Nucleus accumbens (tissue), 56 donors: ENCODE measurements around the gene KRT71.

Experiments used
- DNase-seq, 56 donors: peaks; one replicate each; lab custom pipeline; 2025; lab: John Stamatoyannopoulos, UW

The KRT71 gene

DNA sequence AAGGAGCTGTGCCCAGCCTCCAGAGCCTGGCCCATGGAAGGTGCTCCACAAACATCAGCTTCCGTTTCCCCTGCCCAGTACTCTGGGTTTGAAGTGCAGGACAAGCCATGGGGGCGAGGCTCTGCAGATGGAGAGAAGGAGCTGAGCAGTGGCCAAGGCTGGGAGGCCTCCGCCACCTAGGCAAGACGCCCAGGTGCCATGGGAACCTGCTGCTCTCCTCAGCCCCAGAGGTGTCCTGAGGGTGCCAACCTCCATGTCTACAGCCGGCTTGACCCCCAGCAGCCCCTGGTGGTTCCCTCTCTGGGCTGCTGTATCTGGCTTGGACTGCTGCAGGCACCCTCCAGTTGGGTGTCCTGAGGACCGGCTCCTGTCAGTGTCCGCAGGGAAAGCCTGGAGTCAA is 12.4 kb downstream of the KRT71 start:
- no peak for DNase-seq

GRCh38 chr12:52539821-52540173 is 13.1 kb downstream of the KRT71 start:
- no peak for DNase-seq

GRCh38 chr12:52539083-52539820 is 13.7 kb downstream of the KRT71 start:
- DNase-seq, result no peak

DNA sequence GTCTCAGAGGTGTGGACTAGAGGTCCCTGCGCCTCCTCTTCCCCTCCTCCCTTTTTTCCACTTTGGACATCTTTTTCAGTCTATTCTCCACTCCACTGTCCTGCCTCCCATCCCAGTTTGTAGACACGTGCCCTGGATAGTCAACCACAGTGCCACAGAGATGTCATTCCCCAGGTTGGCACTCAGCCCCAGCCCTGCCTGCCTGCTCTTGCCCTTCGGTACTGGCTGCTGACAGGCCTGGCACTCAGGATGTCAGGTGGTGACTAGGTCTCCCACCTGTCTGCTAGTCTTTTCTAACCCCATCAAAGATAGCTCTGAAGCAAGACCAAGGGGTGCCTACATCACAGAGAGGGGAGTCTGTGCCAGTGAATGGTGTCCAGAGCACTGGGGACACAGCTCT is 15.8 kb downstream of the KRT71 start:
- DNase-seq, result no peak

GRCh38 chr12:52535574-52535973 is 17.4 kb downstream of the KRT71 start:
- no peak for DNase-seq

DNA sequence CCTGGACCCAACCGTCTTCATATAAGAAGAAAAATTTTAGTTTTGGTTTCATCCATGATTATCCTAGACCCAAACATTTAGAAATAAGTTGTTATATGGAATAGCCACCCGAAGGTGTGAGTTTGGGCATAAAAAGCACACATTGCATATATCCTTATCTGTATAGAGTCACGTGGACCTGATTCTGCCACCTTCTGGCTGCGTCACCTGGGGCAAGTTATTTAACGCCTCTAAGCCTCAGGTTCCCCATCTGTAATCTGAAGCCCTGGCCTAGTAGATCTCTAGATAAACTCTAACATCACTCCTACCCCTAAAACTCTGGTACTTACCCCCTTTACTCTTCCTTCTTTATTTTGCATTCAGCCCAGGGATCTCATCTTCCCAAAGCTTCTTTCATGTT is 18.5 kb downstream of the KRT71 start:
- no peak for DNase-seq

DNA sequence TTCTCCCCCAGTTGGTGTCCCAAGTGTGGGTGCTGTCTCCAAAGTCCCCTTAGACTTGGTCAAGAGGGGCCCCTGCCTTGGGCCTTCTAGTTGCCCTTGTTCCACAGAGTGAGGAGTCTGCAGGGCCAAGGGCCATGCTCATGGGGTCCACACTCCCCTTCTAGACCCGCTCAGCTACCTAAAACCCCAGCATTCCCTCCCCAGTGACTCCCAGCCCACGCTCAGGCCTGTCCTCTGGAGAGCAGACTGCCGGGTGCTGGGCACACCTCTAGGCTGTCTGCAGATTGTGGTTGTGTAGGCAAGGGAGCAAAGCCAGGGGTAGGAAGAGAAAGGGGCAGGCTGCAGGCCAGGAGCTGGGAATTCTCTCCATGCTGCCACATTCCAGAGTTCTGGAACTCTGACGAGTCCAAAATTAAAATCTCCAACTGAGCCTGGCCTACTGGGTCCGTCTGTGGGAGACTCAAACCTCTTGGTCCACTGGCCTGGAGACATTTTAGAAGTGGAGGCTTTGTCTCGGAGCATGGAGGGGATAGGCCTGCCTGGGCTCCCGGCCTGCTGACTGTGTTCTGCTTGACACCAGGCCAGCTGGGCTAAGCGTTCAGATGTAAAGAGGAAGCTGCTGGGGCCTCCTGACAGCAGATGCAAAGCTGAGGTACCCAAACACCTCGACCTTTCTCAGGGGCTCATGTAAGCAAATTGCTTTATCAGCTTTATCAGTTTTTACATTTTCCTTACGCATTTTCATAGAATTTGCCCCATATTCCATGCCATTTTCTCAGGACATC is 19.1 kb downstream of the KRT71 start:
- DNase-seq, result peak in 4 of 56 donors; percentile 18 to 38 (median 24)

DNA sequence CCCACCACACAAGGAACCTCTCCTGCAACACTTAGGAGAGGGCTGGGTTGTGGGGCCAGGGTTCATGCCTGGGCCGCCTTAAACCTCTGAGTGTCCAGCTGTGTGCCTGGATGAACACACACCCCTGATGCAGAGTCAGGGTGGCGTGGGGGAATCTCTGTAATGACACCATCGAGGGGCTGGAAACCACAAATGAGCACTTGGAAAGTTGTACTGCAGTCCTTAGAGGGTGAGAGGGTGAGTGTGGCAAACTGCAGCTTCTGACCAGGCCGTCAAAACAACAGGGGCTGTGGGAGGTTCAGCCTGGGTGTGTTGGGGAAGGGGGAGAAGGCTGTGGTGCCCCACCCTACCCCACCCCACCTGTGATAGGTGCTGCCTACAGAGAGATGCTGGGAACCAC is 20.3 kb downstream of the KRT71 start:
- DNase-seq, result no peak

- DNase-seq, result peak in 3 of 56 donors; percentile 8 to 12 (median 11)
Measured at GRCh38 chr12:52531566-52532300, 21.2 kb downstream of the KRT71 start.

- DNase-seq, result no peak
Measured at GRCh38 chr12:52530905-52531304, 22.0 kb downstream of the KRT71 start.

- no peak for DNase-seq
Measured at GRCh38 chr12:52530366-52530765, 22.6 kb downstream of the KRT71 start.

DNA sequence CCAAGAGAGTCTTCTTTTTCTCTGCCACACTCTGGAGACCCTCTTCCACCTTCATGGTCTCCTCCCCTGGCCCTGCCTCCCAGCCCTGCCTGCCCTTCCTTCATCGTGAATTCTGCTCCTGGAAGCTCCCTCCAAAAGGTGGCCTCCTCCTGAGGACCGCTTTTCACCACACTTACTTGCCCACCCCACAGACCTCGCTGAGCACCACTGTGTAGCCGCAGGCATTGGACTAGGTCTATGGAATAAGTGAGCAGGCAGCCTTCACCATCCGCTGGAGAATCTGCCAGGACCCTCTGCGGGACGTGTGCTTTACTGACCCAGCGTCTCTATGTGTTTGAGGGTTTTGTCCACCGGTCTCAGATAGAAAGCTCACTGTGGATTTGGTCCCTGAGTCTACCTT is 23.1 kb downstream of the KRT71 start:
- DNase-seq, result no peak

DNA sequence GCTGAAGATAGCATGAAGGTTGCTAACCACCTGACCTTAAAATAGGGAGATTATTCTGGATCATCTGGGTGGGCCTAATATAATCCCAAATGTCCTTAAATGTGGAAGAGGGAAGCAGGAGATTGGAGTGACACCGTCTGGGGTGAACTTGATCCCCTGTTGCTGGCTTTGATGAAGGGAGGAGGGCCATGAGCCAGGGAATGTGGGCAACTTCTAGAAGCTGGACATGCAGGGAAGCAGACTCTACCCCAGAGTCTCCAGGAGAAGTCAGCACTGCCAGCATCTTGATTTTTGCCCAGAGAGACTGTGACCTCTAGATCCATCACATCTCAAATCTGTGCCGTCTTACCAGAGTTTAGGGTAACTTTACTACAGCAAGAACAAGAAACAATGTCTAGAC is 23.5 kb downstream of the KRT71 start:
- no peak for DNase-seq

DNA sequence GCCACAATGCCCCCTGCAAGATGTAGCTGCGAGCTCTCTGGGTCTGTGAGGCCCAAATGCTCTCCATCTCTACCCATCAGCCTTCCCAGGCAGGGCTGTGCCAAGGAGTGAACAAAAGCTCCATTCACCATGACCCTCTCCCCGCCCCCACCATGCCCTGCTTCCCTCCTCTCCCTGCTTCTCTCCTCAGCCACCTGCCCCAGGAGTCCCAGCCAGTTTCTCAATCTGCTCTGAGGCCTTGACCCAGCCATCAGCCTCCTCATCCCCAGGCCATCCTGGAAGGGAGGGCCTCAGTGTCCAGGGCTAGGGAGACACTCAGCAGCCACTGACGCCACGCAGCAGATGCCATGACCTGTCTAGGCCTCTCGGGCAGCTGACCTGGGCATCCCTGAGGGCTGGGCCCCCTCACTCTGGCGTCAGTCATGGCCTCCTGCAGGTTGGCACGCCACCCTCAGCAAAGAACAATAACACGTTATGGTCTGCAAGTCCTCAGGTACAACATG is 24.3 kb downstream of the KRT71 start:
- DNase-seq, result peak in 47 of 56 donors; percentile 20 to 78 (median 52)

- DNase-seq, result no peak
Measured at GRCh38 chr12:52527121-52527800, 25.7 kb downstream of the KRT71 start.

DNA sequence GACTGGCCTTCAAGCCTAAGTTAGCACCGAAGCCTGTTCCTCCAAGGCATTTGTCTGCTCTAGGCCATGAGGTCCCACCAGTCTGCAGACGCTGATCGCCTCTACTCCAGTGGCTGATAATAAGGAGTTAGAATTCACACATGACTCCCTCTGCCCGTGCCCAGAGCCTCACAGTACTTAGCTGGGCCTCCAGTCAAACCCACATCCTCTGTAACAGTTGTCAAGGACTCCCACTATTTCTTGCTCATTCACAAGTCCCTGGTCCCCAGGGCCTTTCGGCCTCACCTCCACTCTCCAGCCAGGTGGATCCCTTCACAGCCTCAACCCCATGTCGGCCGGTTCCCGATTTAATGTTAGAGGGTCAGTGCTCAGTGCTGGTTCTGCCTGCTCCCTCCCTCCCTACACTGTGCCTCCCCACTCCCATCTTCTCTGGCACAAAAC is 26.4 kb downstream of the KRT71 start:
- DNase-seq, result no peak

DNA sequence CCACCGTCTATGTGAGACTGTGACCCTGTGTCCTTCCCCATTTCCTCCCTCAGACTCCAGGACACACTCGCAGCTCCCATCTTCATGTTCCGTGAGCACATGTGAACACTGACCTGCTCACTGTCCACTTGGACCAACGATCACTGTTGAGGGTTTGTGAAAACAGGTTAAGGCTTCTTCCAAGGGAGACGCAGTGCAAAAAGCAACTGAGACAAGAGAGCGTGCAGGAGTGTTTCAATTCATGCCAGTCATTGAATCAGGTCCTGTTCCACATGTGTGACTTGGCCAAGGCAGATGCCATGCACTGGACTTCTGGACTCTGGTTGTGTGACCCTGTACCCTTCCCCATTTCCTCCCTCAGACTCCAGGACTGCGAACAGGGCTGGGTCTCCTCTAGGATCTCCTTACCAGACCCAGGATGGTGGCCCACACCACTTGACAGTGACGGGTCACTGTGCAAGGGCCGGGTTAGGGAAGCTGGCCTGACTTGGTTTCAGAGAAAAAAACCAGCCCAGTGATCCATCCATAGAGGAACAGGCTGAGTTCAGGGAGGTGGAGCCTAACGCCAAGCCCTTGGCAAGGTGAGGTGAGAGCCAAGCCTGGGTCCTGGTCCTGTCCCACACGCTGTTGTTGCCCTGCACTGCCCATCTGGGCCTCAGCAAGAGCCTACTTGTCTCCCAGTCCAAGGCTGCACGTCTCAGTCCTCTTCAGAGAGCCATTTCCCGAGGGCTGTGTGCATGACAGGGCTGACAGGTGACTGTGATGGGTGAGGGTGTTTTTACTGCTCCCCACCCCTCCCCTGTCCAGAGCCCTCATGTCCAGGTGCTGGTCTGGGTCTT is 27.1 kb downstream of the KRT71 start:
- DNase-seq, result no peak

DNA sequence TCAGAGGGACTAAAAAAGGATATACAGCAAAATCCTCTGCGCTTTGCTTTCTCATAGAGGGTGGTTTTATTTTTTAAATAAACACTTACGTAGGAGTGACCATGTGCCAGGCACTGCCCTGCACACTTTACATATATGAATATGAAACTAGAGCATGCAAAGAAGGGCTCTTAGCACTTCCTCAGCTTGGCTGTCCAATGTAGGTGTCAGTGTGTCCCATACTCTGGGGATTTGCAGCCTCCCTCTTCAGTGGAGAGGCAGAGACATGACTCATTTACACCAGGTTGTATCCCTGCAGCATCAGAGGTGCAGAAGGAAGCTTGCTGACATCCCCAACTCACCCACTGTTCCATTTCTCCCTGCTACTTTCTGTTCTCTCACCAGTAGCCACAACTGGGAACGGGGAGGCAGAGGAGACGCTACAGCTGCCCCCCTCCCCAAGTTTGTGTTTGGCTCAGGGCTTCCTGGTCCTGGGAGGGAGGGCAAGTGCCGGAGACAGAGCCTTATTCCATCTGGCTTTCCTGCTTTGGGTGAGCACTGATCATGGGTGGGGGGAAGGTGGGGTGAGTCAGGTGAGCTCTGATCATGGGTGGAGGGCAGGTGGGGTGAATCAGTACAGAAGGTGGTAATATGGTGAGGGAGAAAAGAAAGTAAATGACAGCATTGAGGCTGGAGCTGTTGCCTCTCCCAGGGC is 27.9 kb downstream of the KRT71 start:
- DNase-seq, result no peak
